GM18870 (cell line): ENCODE measurements around the gene ULBP2.

Source experiments
- ATAC-seq: cut with Tn5 transposase; IDR thresholded peaks from one replicate; pipeline ENCODE4 v1.9.1; 2021; ENCODE audit warnings: moderate library complexity; ENCODE audit not compliant: unreplicated experiment

Gene ULBP2

DNA sequence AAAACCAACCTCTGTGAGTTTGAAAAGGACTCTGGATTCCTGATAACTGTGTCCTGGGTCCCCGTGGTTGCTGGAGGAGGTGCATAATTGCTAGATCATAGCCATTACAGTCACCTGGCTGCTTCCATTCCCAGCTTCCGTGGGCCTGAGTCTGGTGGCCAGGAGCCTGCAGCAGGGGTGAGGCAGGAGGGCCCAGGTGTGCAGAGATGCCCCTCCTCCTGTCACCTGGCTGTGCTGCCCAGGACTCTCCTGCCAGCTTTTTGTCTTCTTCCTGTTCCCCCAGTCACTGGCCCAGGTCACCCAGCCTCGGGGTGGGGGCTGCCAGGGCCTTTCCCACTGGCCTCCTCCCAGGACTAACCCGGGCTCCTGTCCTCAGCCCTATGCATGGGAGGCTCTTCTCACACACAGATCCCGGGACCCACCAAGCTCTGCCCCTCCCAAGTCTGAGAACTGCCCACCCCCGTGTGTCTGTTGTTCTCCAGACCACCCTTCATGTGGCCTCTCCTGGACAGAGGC is 53.5 kb downstream of the ULBP2 start:
- no peak for ATAC-seq

DNA sequence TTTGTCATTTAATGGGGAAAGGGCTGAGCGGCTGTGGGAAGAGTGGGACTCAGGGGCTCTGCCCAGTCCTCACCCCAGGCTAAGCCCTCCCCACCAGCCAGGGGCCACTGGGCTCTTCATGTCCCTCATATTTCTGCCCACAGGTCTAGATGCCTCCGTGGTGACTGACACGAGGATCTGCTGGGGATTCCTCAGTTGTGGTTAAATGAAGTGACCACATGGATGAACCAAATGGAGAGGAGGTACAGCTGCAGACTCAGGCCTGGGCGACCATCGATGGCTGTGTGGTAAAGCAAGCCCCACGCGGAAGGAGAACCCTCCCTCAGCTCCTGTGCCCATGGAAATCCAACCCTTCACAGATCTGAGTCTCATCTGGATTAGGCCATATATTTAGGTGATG is 54.2 kb downstream of the ULBP2 start:
- no peak for ATAC-seq
